Measurements from ENCODE around the gene PPTC7.

DNA sequence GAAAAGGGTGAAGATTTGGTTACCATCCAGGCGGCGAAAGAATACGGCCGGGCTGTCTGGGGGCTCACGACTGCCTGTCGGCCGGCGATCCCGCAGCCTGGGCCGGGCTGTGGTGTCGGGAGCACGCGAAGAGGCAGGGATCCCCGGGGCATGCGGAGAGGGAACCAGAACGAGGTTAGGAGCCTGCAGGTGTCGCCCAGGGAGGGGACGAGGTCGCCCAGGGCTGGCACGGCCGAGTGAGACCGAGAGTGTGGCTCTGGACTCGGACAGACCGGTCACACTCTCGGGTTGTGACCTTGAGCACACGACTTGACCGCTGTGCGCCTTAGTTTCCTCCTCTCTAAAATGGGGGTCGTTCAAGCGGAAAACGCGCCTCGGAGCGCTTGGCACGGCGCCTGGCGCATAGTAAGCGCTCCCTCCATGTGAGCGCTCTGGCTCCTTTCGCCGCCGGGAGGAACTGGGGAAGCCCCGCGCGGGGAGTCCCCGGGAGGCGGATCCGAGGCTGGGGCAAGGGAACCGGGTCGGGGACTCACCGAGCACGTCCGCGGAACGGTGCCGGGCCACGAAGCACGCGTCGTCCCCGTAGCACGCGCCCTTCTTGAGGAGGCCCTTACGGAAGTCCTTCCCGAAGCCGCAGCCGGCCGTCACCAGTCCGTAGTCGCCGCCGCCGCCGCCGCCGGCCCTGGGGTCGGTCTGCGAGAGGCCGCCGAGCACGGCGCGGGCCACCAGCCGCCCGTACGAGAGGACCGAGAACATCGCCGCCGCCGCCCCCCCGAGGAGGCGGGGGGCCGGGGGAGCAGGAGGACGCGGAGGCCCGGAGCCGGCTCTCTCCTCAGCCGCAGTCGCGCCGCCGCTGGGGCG, 612 bp downstream of the PPTC7 start:
- TF ChIP-seq NR2F1 (CRISPR knock-in tag; IDR thresholded peaks at IDR 0.05) (no peak), MYC (CRISPR knock-in tag; IDR thresholded peaks at IDR 0.05; ENCODE audit: borderline replicate concordance) (peak; percentile 70; the same call in 1 of the 2 replicates), SNRNP70 (IDR thresholded peaks at IDR 0.05; ENCODE audit: low read depth, low read length) (no peak), YY1 (IDR thresholded peaks at IDR 0.05; ENCODE audit: insufficient read depth, insufficient replicate concordance, low read depth, low read length) (peak; percentile 8)
- TF ChIP-seq, protein P1, sequence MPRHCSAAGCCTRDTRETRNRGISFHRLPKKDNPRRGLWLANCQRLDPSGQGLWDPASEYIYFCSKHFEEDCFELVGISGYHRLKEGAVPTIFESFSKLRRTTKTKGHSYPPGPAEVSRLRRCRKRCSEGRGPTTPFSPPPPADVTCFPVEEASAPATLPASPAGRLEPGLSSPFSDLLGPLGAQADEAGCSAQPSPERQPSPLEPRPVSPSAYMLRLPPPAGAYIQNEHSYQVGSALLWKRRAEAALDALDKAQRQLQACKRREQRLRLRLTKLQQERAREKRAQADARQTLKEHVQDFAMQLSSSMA (CRISPR knock-in tag; IDR thresholded peaks at IDR 0.05), result no peak
- TF ChIP-seq, protein P2, sequence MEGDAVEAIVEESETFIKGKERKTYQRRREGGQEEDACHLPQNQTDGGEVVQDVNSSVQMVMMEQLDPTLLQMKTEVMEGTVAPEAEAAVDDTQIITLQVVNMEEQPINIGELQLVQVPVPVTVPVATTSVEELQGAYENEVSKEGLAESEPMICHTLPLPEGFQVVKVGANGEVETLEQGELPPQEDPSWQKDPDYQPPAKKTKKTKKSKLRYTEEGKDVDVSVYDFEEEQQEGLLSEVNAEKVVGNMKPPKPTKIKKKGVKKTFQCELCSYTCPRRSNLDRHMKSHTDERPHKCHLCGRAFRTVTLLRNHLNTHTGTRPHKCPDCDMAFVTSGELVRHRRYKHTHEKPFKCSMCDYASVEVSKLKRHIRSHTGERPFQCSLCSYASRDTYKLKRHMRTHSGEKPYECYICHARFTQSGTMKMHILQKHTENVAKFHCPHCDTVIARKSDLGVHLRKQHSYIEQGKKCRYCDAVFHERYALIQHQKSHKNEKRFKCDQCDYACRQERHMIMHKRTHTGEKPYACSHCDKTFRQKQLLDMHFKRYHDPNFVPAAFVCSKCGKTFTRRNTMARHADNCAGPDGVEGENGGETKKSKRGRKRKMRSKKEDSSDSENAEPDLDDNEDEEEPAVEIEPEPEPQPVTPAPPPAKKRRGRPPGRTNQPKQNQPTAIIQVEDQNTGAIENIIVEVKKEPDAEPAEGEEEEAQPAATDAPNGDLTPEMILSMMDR (CRISPR knock-in tag; IDR thresholded peaks at IDR 0.05), result no peak
